T-helper 2 cell treated with Interferon-gamma antibody and Interleukin-4, amounts not matched to agents 100 ng/mL and 5 ng/mL, for 36 hours (primary cell): ENCODE results near the gene LSS. TPM values are rescaled to one million over a fixed set of nuclear protein-coding genes. Genes with fewer than 3 reads are reported as not detected.

Experiments used
- intact Hi-C: fragments of 100-400 bp; cut with micrococcal nuclease; formaldehyde crosslinking; loops from one replicate; pipeline ENCODE4 v1.15.1; 2023
- total RNA-seq: library from RNA; stranded (reverse); gene quantifications from 2 replicates; pipeline ENCODE4 v1.2.3, GENCODE V29; 2022

The LSS gene
- total RNA-seq = 41.0 and 42.0 TPM in 2 replicates

GRCh38 chr21:46228345-46229051 lies at the start of gene LSS:
LSS (minus strand) TSS chr21:46228774; CDS start chr21:46228745, 29 bp downstream.
- intact Hi-C loops = loop anchor here (1.0 to 5.0 kb wide), 6 partner anchors 25 to 229 kb away; partner anchors contain the start of genes DIP2A, PCNT, SPATC1L and YBEY

GRCh38 chr21:46274797-46275390 lies 46.3 kb upstream of the LSS start:
- intact Hi-C loops = no loop called here

GRCh38 chr21:46273341-46273740 lies 44.8 kb upstream of the LSS start:
- intact Hi-C loops = no loop called here

- intact Hi-C loops = no loop called here
These were observed 40.9 kb upstream of the LSS start for GRCh38 chr21:46269466-46269865.

DNA sequence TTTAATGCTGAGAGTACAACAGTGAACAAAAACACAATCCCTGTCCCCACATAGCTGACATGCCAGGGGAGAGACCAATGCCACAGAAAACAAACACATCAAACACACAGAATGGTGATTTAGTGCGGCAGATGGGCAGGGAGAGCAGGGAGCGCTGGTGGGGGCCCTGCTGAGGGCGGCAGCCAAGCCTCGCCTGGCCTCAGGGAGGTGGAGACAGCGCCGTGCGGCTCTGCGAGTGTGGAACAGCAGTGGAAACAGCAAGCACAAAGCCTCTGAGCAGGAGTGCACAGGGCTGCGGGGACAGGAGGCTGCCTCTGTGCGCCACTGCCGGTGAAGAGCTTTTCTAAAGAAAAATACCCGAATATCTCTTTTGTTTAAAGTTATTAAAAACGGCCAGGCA lies 39.8 kb upstream of the LSS start:
- intact Hi-C loops = no loop called here

DNA sequence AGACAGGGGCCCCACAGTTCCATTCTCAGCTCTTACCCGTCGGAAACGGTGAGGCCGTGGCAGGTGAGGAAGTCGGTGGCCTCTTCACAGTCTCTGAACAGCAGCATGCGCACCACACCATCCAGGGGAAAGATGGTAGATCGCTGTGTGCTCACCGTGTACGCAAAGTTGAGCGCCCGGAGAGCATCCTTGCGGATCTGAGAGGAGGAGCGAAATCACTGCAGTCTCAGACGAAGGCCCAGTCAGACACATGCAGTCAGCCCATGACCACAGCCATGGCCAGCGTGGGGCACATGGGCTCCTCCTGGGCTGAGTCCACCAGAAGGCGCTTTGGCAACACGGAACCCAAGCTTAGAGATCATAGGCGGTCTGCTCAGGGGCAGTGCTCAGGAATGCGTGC lies 38.4 kb upstream of the LSS start:
- intact Hi-C loops = no loop called here

DNA sequence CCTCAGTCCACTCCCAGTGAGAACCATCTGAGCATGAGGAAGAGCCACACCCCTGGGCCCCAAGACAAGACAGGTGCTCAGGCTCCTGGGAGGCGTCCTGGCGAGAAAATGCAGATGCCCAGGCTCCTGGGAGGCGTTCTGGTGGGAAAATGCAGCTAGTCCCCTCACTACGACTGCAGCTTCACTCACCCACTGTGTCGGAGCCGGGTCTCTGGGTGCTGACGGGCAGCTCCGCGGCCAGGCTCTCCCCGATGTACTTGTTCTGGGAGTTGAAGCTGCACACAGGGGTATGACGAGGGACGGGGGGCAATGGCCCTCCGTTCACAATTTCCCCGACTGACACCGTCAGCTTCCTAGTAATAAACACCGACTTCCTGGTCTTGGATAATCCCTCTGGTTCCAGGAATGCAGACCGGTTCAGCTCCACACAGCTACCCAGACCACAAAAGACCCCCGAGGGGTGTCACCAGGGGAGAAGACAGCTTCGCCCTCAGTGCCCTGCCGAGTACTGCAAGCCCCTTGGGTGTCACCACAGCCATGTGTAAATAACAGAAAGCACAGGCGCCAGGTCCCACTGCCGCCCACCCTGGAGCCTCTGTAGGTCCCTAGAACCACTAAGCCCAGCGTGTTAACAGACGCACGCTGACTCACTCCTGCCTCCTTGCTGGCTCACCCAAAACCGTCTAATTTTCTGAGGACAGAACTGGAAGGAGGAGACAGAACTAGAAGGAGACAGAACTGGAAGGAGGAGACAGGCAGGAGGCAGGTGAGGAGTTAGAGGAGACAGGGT lies 37.4 kb upstream of the LSS start:
- intact Hi-C loops = no loop called here

GRCh38 chr21:46264690-46265144 lies 36.1 kb upstream of the LSS start:
- intact Hi-C loops = no loop called here

DNA sequence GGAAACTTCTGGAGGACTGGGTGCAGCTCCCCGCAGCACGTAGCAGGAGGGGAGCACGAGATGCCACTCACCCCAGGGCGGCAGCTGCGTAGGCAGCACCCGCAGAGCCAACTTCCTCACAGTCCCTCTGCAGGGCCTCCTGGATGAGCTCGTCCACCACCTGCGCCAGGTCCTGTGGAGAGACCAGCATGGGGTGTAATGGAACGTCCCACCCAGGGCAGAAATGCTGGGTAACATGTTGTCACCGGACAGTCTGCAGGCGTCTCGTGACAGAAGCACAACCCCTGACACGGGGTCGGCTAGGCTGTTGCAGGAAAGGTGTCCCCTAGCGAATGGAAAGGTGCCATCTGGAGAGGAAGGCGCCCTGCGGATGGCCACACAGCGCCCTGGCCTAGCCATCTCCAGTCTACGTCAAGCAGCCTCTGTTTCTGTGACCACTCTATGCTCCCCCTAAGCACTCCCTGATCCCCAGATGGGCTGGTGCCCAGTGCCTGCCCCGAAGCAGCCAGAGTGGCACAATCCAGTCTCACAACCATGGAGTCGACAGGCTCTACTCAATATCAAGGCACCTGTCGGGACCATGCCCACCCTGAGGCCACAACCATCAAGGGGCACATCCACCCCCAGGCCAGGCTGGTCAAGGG lies 35.6 kb upstream of the LSS start:
- intact Hi-C loops = no loop called here

DNA sequence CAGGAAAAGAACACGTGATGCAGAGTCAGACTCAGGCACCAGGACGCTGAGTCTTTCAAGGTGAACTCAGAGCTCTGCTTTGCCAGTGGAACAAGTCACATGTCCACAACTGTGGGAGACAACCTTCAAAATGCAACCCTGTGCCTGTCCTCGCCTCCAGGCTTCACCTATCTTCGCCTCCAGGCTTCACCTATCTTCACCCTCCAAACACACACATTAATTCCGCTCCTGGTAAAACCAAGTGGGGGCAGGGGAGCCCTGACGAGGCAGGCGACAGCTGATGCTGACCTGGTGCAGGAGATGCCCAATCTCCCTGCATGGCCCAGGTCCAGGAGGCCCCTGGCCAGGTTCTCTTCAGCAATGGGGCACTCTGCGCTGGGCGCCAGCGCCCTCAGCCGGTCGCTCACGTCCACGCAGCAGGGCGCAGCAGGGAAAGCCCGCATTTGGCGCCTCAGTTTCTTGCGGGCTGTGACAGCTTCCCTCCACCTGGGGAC lies 28.0 kb upstream of the LSS start:
- intact Hi-C loops = no loop called here

- intact Hi-C loops = no loop called here
These were observed 27.3 kb upstream of the LSS start for GRCh38 chr21:46255758-46256337.

- intact Hi-C loops = no loop called here
These were observed 26.6 kb upstream of the LSS start for GRCh38 chr21:46255166-46255565.

GRCh38 chr21:46254208-46254975 lies 25.8 kb upstream of the LSS start:
- intact Hi-C loops = loop anchor here (5.0 kb wide), 1 partner anchor 33 kb away; the partner anchor contains the start of genes MCM3AP and YBEY

DNA sequence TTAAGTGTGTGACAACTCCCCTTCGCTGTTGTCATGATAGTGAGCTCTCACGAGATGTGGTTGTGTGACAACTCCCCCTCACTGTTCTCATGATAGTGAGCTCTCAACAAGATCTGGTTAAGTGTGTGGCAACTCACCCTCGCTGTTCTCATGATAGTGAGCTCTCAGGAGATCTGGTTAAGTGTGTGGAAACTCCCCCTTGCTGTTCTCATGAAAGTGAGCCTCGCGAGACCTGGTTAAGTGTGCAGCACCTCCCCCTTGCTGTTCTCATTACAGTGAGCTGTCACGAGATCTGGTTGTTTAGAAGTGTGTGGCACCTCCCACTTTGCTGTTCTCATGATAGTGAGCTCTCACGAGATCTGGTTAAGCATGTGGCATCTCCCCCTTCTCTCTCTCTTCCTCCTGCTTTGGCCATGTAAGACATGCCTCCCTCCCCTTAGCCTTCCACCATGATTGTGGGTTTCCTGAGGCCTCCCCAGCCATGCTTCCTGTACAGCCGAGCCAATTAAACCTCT lies 25.1 kb upstream of the LSS start:
- intact Hi-C loops = loop anchor here (1.0 to 5.0 kb wide), 2 partner anchors 24 to 34 kb away; partner anchors contain the start of genes MCM3AP and YBEY

- intact Hi-C loops = loop anchor here (1.0 to 5.0 kb wide), 2 partner anchors 24 to 34 kb away; partner anchors contain the start of genes MCM3AP and YBEY
These were observed 24.3 kb upstream of the LSS start for GRCh38 chr21:46252840-46253239.

- intact Hi-C loops = loop anchor here (5.0 kb wide), 1 partner anchor 37 kb away; the partner anchor contains the start of genes MCM3AP and YBEY
These were observed 21.7 kb upstream of the LSS start for GRCh38 chr21:46250146-46250725.

DNA sequence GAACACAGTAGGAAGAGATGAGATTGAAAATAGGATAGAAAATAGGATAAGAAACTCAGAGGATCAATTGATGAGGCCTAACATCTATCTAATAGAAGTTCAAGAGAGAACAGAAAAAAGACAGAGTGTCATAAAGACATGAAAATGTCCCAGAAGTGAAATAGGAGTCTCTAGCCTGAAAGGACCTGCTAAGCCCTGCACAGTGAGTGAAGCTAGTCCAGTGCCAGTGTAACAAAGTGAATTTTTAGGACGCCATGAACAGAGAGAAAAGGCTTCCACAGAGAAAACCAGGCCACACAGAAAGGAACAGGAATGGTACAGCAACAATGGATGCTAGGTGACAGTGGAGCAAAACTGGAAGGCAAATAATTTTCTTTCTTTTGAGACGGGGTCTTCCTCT lies 20.3 kb upstream of the LSS start:
- intact Hi-C loops = no loop called here

GRCh38 chr21:46248422-46248782 lies 19.8 kb upstream of the LSS start:
- intact Hi-C loops = no loop called here

DNA sequence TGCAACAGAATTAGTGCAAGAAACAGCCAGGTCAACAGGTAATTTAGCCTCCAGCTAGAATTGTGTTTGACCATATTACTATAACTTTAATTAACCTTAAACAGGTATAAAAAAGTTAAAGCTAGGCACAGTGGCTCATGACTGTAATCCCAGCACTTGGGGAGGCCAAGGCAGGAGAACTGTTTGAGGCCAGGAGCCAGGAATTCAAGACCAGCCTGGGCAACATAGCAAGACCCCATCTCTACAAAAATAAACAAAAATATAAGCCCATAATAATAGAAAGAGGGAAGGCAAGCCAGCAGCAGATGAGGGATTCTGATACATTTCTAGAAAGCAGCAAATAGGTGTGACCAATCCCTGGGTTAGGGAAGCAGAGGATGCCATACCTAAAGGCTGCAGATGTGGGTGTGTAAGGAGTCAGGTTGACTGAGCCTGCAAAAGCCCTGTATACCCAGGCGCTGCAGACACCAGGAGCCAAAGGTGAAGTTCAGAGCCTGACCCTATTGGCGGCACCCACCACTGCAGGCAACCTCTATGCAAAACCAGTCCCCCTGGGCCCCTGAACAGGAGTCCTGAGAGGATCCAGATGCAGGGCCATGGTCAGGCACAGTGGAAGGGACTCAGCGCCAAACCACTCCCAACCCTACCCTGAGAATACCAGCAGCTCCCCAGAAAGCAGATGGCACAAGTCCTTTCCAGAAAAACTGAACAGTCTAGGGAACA lies 19.3 kb upstream of the LSS start:
- intact Hi-C loops = no loop called here
